HepG2 (cell line): ENCODE data around the gene ITIH1. TPM values are rescaled to one million over a fixed set of nuclear protein-coding genes. Genes with fewer than 3 reads are reported as not detected.
A peak's percentile ranks its signal among the peaks of the same experiment; 100 is the strongest.

Experiments used
- ATAC-seq: fragments of 200-7000 bp; cut with Tn5 transposase; 3 replicates; pipeline ENCODE4 v1.9.1; 2020; ENCODE audit warnings: mild to moderate bottlenecking, moderate library complexity
- BruUV-seq: library from RNA; stranded (reverse); fragments of 400-500 nt; replicated peaks from 2 replicates; lab custom pipeline; 2021; lab: Mats Ljungman, UMichigan
- CTCF ChIA-PET: fragments of 300-600 bp; formaldehyde crosslinking; extraction: SDS; loops from one replicate; lab custom pipeline; 2021; ENCODE audit warnings: low total read pairs, inconsistent platforms, low intra/inter-chr PET ratio; lab: Yijun Ruan, JAX
- POLR2A ChIA-PET: fragments of 350-600 bp; sonication (Branson Sonifier 250); formaldehyde crosslinking; loops from one replicate; lab custom pipeline; 2020; ENCODE audit warnings: antibody characterized with exemption, inconsistent platforms; lab: Yijun Ruan, JAX
- DNase-seq: peaks from one replicate; pipeline ENCODE4 v3.0.0-alpha.2; 2015; ENCODE audit warnings: low spot score
- FAIRE-seq: peaks from 3 replicates; lab custom pipeline; 2011; peaks lifted over from hg19 to GRCh38; lab: Jason Lieb, UNC
- H2AFZ ChIP-seq: one replicate; pipeline ENCODE4 v1.6.1; 2011; ENCODE audit warnings: low read length, inconsistent platforms
- H3K27ac ChIP-seq: fragments of 300-600 bp; 3 replicates; pipeline ENCODE4 v1.8.0; 2011; ENCODE audit warnings: mixed run types, mild to moderate bottlenecking, mixed read lengths, low read length, inconsistent platforms; ENCODE audit not compliant: insufficient read depth; ENCODE audit errors: extremely low read length
- H3K27me3 ChIP-seq, 2 experiments: fragments of 200-600 bp in 1 of 2; 2 replicates in 1 of 2; 3 replicates in 1 of 2; pipeline versions ENCODE4 v1.6.0 to v1.8.0; 2011; ENCODE audit warnings: low read length in 2 of 2, mild to moderate bottlenecking in 2 of 2, moderate library complexity in 2 of 2, inconsistent platforms in 1 of 2; ENCODE audit not compliant: insufficient read depth in 2 of 2, control insufficient read depth in 1 of 2
- H3K36me3 ChIP-seq, 2 experiments: fragments of 200-600 bp in 1 of 2; replicated peaks in 1 of 2; 2 replicates in 1 of 2; 3 replicates in 1 of 2; pipeline versions ENCODE4 v1.5.1 to v1.8.0; 2011; ENCODE audit warnings: low read length in 2 of 2, inconsistent platforms in 1 of 2; ENCODE audit not compliant: insufficient read depth in 2 of 2, control insufficient read depth in 1 of 2
- H3K4me1 ChIP-seq: 2 replicates; pipeline ENCODE4 v1.5.1; 2012; ENCODE audit warnings: low read length, inconsistent platforms; ENCODE audit not compliant: insufficient read depth
- H3K4me2 ChIP-seq: 2 replicates; pipeline ENCODE4 v1.6.0; 2011; ENCODE audit warnings: low read depth, low read length, inconsistent platforms
- H3K4me3 ChIP-seq, 3 experiments: fragments of 200-600 bp in 1 of 3; sonication (generic), shearing (Covaris generic) in 1 of 3; replicated peaks in 1 of 3; 2 replicates each; pipeline ENCODE4 v1.5.1; 2011 to 2016; ENCODE audit warnings: low read length in 3 of 3, inconsistent platforms in 2 of 3, low read depth in 2 of 3, mild to moderate bottlenecking in 2 of 3, control low read depth in 1 of 3, mixed read lengths in 1 of 3; ENCODE audit not compliant: insufficient read depth in 1 of 3
- H3K79me2 ChIP-seq: one replicate; pipeline ENCODE4 v1.6.1; 2011; ENCODE audit warnings: low read length, inconsistent platforms; ENCODE audit not compliant: insufficient read depth
- H3K9ac ChIP-seq: 2 replicates; pipeline ENCODE4 v1.6.0; 2011; ENCODE audit warnings: mild to moderate bottlenecking, low read depth, low read length, inconsistent platforms; ENCODE audit not compliant: insufficient read depth
- H3K9me3 ChIP-seq: 2 replicates; pipeline ENCODE4 v1.5.1; 2012; ENCODE audit warnings: mild to moderate bottlenecking, low read length
- H4K20me1 ChIP-seq: 2 replicates; pipeline ENCODE4 v1.6.0; 2011; ENCODE audit warnings: inconsistent platforms, mild to moderate bottlenecking, low read length, moderate library complexity; ENCODE audit not compliant: insufficient read depth
- ELF4 ChIP-seq: sonication (generic); formaldehyde crosslinking; IDR thresholded peaks from 2 replicates; pipeline ENCODE4 v1.5.0; 2020; ENCODE audit warnings: missing genetic modification reagents, mild to moderate bottlenecking, moderate library complexity, borderline replicate concordance
- GZF1 ChIP-seq: sonication (generic); formaldehyde crosslinking; IDR thresholded peaks from 2 replicates; pipeline ENCODE4 v1.5.1; 2020; ENCODE audit warnings: mild to moderate bottlenecking, missing genetic modification reagents
- HNF4G ChIP-seq, 2 experiments: sonication (generic) in 1 of 2; formaldehyde crosslinking in 1 of 2; IDR thresholded peaks; 2 replicates each; pipeline versions ENCODE4 v1.4.0 to v1.6.1; 2011 to 2020; ENCODE audit warnings: borderline replicate concordance in 2 of 2, low read depth in 2 of 2, mild to moderate bottlenecking in 2 of 2, low read length in 1 of 2, missing genetic modification reagents in 1 of 2, moderate library complexity in 1 of 2
- JUNB ChIP-seq: sonication (generic); formaldehyde crosslinking; IDR thresholded peaks from 2 replicates; pipeline ENCODE4 v1.8.0; 2022; ENCODE audit warnings: missing genetic modification reagents, mild to moderate bottlenecking, borderline replicate concordance
- KLF9 ChIP-seq: IDR thresholded peaks from 2 replicates; pipeline ENCODE4 v1.6.1; 2016; ENCODE audit warnings: low read depth
- PHF20 ChIP-seq: sonication (generic); formaldehyde crosslinking; IDR thresholded peaks from 2 replicates; pipeline ENCODE4 v1.5.0; 2020; ENCODE audit warnings: mild to moderate bottlenecking, missing genetic modification reagents
- RCOR2 ChIP-seq: IDR thresholded peaks from 2 replicates; pipeline ENCODE4 v1.6.1; 2016; ENCODE audit warnings: missing biosample characterization, missing genetic modification reagents
- ZBTB42 ChIP-seq: sonication (generic); formaldehyde crosslinking; IDR thresholded peaks from 2 replicates; pipeline ENCODE4 v1.5.0; 2020; ENCODE audit warnings: mild to moderate bottlenecking, missing genetic modification reagents
- ZC3H4 ChIP-seq: sonication (generic); formaldehyde crosslinking; IDR thresholded peaks from 2 replicates; pipeline ENCODE4 v1.4.0; 2020; ENCODE audit warnings: missing genetic modification reagents, borderline replicate concordance
- ZFP36L2 ChIP-seq: sonication (generic); formaldehyde crosslinking; IDR thresholded peaks from 2 replicates; pipeline ENCODE4 v1.4.0; 2020; ENCODE audit warnings: missing genetic modification reagents
- ZNF354B ChIP-seq: sonication (generic); formaldehyde crosslinking; IDR thresholded peaks from 2 replicates; pipeline ENCODE4 v1.8.0; 2022; ENCODE audit warnings: mild to moderate bottlenecking, missing genetic modification reagents
- ZNF446 ChIP-seq: sonication (generic); formaldehyde crosslinking; IDR thresholded peaks from 2 replicates; pipeline ENCODE4 v1.5.0; 2020; ENCODE audit warnings: mild to moderate bottlenecking, missing genetic modification reagents
- ZSCAN21 ChIP-seq: sonication (generic); formaldehyde crosslinking; IDR thresholded peaks from 2 replicates; pipeline ENCODE4 v1.8.0; 2022; ENCODE audit warnings: mild to moderate bottlenecking, missing genetic modification reagents, moderate library complexity, borderline replicate concordance
- WGBS: methylation state at CpG from one replicate; pipeline ENCODE4 v1.1.6; 2017; ENCODE audit warnings: low lambda C conversion rate; 5-methylcytosine and 5-hydroxymethylcytosine counted together
- in situ Hi-C: cut with HindIII; loops from 2 replicates; pipeline ENCODE4 v1.10.0; 2017; ENCODE audit warnings: low pct_unique_long_range_greater_than_20kb; ENCODE audit not compliant: extremely low pct_ligation_motif_present
- intact Hi-C: fragments of 100-400 bp; cut with micrococcal nuclease; formaldehyde crosslinking; loops from one replicate; pipeline ENCODE4 v1.10.0; 2022; ENCODE audit not compliant: unreplicated experiment
- polyA plus RNA-seq, 8 experiments: library from polyadenylated mRNA; depleted of rRNA in 3 of 8; stranded (reverse) in 7 of 8; unstranded in 1 of 8; fragments of >200 nt; fragmentation: Illumina TruSeq in 4 of 8; extraction: Trizol in 4 of 8; gene quantifications; 2 replicates each; pipeline versions ENCODE4 v1.2.1 to v1.2.3, GENCODE V29; 2011 to 2016; ENCODE audit warnings: low read depth in 4 of 8, missing spikeins in 1 of 8, mixed read lengths in 1 of 8; ENCODE audit not compliant: insufficient read depth in 1 of 8
- total RNA-seq, 5 experiments: library from RNA; depleted of rRNA; stranded (reverse); fragments of >200 nt; fragmentation: Illumina TruSeq; extraction: Trizol; gene quantifications; 2 replicates each; pipeline ENCODE4 v1.2.3, GENCODE V29; 2016; ENCODE audit warnings: low read depth in 1 of 5
- TF ChIP-seq, protein P1 (sequence below): sonication (generic); formaldehyde crosslinking; IDR thresholded peaks from 2 replicates; pipeline ENCODE4 v1.4.0; 2020; ENCODE audit warnings: missing genetic modification reagents
- TF ChIP-seq, protein P2 (sequence below): sonication (generic); formaldehyde crosslinking; IDR thresholded peaks from 2 replicates; pipeline ENCODE4 v1.8.0; 2022; ENCODE audit warnings: mild to moderate bottlenecking, missing genetic modification reagents, borderline replicate concordance
- TF ChIP-seq, protein P3 (sequence below): sonication (generic); formaldehyde crosslinking; IDR thresholded peaks from 2 replicates; pipeline ENCODE4 v1.5.1; 2020; ENCODE audit warnings: mild to moderate bottlenecking, missing genetic modification reagents

Gene ITIH1
- total and polyA plus RNA-seq, 2 of the 13 experiments (the other 11 are each of a cell fraction or from before 2014, with no cell fraction given), result 12.3 to 19.6 TPM

DNA sequence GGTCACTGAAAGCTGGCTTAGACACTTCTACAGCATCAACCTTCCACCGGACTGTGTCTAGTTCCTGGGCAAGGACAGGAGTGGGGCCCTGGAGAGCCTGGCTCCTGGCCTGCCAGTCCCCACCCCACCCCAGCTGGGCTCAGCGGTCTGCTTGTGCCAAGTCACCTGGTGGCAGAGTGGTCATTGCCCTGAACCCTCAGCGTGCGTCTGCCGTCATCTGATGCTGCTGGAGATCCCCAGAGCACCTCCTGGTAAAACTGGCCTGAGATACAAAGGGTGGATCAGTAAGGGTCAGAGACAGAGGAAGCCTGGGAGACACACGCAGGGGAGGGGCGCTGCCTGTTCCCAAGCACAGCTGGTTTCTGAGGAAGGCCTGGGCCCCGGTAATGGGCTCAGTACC is 36.4 kb downstream of the ITIH1 start:
- no TSS peak for BruUV-seq
- WGBS, result 66% methylated on average over 4 of the region's 8 CpGs
- POLR2A ChIA-PET, result interaction anchor here (1.2 to 4.4 kb wide), 4 partner anchors 11 to 22 kb away, joined by 3 to 18 read pairs (median 4); partner anchors contain the start of gene ITIH3
- Histone ChIP-seq H3K27ac (no peak overlapping the region), H3K4me2 (no peak overlapping the region), H3K36me3 (no peaks in the 10 kb centered on the region), H4K20me1 (no peaks in the 10 kb centered on the region), H3K79me2 (no peaks in the 10 kb centered on the region), H3K4me1 (peaks cover 61% of the 10 kb centered on the region), H3K9me3 (no peaks in the 10 kb centered on the region), H2AFZ (no peak overlapping the region), H3K27me3 (no peaks in the 10 kb centered on the region), H3K4me3 (no peak overlapping the region), H3K9ac (no peak overlapping the region)
- in situ Hi-C loops, result no loop called here
- DNase-seq, result no peak
- CTCF ChIA-PET, result no interaction called here
- FAIRE-seq, result no peak
- intact Hi-C loops, result no loop called here
- peak; percentile 10 for ATAC-seq
- no peak for TF ChIP-seq ZFP36L2 (CRISPR knock-in tag)
- no peak for TF ChIP-seq ZC3H4 (CRISPR knock-in tag)
- TF ChIP-seq ZNF446 (CRISPR knock-in tag), result no peak
- TF ChIP-seq, protein P1, sequence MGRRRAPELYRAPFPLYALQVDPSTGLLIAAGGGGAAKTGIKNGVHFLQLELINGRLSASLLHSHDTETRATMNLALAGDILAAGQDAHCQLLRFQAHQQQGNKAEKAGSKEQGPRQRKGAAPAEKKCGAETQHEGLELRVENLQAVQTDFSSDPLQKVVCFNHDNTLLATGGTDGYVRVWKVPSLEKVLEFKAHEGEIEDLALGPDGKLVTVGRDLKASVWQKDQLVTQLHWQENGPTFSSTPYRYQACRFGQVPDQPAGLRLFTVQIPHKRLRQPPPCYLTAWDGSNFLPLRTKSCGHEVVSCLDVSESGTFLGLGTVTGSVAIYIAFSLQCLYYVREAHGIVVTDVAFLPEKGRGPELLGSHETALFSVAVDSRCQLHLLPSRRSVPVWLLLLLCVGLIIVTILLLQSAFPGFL (CRISPR knock-in tag), result no peak
- TF ChIP-seq ELF4 (CRISPR knock-in tag), result no peak
- no peak for TF ChIP-seq JUNB
- no peak for TF ChIP-seq GZF1 (CRISPR knock-in tag)
- TF ChIP-seq ZSCAN21 (CRISPR knock-in tag), result no peak
- TF ChIP-seq, protein P2, sequence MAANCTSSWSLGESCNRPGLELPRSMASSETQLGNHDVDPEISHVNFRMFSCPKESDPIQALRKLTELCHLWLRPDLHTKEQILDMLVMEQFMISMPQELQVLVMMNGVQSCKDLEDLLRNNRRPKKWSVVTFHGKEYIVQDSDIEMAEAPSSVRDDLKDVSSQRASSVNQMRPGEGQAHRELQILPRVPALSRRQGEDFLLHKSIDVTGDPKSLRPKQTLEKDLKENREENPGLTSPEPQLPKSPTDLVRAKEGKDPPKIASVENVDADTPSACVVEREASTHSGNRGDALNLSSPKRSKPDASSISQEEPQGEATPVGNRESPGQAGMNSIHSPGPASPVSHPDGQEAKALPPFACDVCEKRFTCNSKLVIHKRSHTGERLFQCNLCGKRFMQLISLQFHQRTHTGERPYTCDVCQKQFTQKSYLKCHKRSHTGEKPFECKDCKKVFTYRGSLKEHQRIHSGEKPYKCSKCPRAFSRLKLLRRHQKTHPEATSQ (CRISPR knock-in tag), result no peak
- TF ChIP-seq RCOR2, result no peak
- no peak for TF ChIP-seq KLF9 (CRISPR knock-in tag)
- no peak for TF ChIP-seq ZBTB42 (CRISPR knock-in tag)
- no peak for TF ChIP-seq ZNF354B (CRISPR knock-in tag)
- no peak for TF ChIP-seq HNF4G (IDR thresholded peaks at IDR 0.05; ENCODE audit: borderline replicate concordance, low read depth, low read length)
- no peak for TF ChIP-seq HNF4G (CRISPR knock-in tag; IDR thresholded peaks at IDR 0.05; ENCODE audit: borderline replicate concordance, low read depth)
- TF ChIP-seq PHF20 (CRISPR knock-in tag), result no peak
- TF ChIP-seq, protein P3, sequence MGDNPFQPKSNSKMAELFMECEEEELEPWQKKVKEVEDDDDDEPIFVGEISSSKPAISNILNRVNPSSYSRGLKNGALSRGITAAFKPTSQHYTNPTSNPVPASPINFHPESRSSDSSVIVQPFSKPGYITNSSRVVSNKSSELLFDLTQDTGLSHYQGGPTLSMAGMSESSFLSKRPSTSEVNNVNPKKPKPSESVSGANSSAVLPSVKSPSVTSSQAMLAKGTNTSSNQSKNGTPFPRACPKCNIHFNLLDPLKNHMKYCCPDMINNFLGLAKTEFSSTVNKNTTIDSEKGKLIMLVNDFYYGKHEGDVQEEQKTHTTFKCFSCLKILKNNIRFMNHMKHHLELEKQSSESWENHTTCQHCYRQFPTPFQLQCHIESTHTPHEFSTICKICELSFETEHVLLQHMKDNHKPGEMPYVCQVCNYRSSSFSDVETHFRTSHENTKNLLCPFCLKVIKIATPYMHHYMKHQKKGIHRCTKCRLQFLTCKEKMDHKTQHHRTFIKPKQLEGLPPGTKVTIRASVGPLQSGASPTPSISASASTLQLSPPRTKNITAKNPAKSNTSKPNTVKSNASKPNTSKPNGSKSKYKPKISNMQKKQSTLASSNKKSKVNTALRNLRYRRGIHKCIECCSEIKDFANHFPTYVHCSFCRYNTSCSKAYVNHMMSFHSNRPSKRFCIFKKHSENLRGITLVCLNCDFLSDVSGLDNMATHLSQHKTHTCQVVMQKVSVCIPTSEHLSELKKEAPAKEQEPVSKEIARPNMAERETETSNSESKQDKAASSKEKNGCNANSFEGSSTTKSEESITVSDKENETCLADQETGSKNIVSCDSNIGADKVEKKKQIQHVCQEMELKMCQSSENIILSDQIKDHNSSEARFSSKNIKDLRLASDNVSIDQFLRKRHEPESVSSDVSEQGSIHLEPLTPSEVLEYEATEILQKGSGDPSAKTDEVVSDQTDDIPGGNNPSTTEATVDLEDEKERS (CRISPR knock-in tag), result no peak
